RWPE2 (cell line): ENCODE data around the gene RHO.
"Not testable (repeated sequence)": the region's sequence is repeated elsewhere in the genome, so short reads cannot be mapped to it uniquely, and the experiment has no call there.

Experiments used
- ATAC-seq: fragments of 200-7000 bp; cut with Tn5 transposase; 3 replicates; pipeline ENCODE4 v1.9.1; 2021; ENCODE audit warnings: low read depth
- DNase-seq: peaks from one replicate; pipeline ENCODE4 v3.0.0-alpha.2; 2020; ENCODE audit warnings: low spot score
- H3K27ac ChIP-seq: fragments of 450-650 bp; 2 replicates; pipeline ENCODE4 v1.5.1; 2017; ENCODE audit warnings: mild to moderate bottlenecking; ENCODE audit not compliant: poor library complexity, severe bottlenecking
- H3K27me3 ChIP-seq: fragments of 250-450 bp; sonication (Bioruptor Pico); 2 replicates; pipeline ENCODE4 v1.5.1; 2021; ENCODE audit warnings: mild to moderate bottlenecking, moderate library complexity; ENCODE audit not compliant: insufficient read depth, poor library complexity, severe bottlenecking
- H3K36me3 ChIP-seq: fragments of 250-450 bp; sonication (Bioruptor Pico); 2 replicates; pipeline ENCODE4 v1.5.1; 2020; ENCODE audit warnings: low read depth, mild to moderate bottlenecking, moderate library complexity
- H3K4me1 ChIP-seq: fragments of 250-450 bp; sonication (Bioruptor Pico); 2 replicates; pipeline ENCODE4 v1.5.1; 2021; ENCODE audit warnings: mild to moderate bottlenecking, moderate library complexity; ENCODE audit not compliant: insufficient read depth, poor library complexity, severe bottlenecking
- H3K4me3 ChIP-seq: fragments of 250-450 bp; sonication (Bioruptor Pico); 2 replicates; pipeline ENCODE4 v1.5.1; 2021; ENCODE audit warnings: mild to moderate bottlenecking, moderate library complexity; ENCODE audit not compliant: severe bottlenecking
- H3K9me3 ChIP-seq: fragments of 250-450 bp; sonication (Bioruptor Pico); 2 replicates; pipeline ENCODE4 v1.5.1; 2021; ENCODE audit warnings: mild to moderate bottlenecking, moderate library complexity; ENCODE audit not compliant: severe bottlenecking
- CTCF ChIP-seq: fragments of 450-650 bp; IDR thresholded peaks from one replicate; pipeline ENCODE4 v1.5.1; 2017; ENCODE audit warnings: mild to moderate bottlenecking, moderate library complexity; ENCODE audit not compliant: poor library complexity, severe bottlenecking

The RHO gene

GRCh38 chr3:129490273-129490675, 38.2 kb upstream of the RHO start:
- Histone ChIP-seq H3K9me3 (no peaks in the 10 kb centered on the region), H3K36me3 (peaks cover under 1% of the 10 kb centered on the region; the same call in 1 of the 2 replicates), H3K27me3 (no peaks in the 10 kb centered on the region), H3K27ac (no peak overlapping the region), H3K4me1 (peaks cover 21% of the 10 kb centered on the region), H3K4me3 (no peak overlapping the region)
- ATAC-seq (peak; percentile 69), DNase-seq (no peak)
- peak; percentile 87 for TF ChIP-seq CTCF

GRCh38 chr3:129491077-129491476, 37.4 kb upstream of the RHO start:
- not testable (repeated sequence) for H3K36me3 ChIP-seq, DNase-seq
- H3K4me1 ChIP-seq = peaks cover 19% of the 10 kb centered on the region

GRCh38 chr3:129491794-129492193, 36.6 kb upstream of the RHO start:
- H3K27ac ChIP-seq = no peak overlapping the region

More at GRCh38 chr3:129491077-129491476, 37.4 kb upstream of the RHO start:
- H3K9me3 ChIP-seq, H3K27ac ChIP-seq, H3K4me3 ChIP-seq, ATAC-seq, H3K27me3 ChIP-seq: not testable (repeated sequence)

GRCh38 chr3:129492691-129493090, 35.7 kb upstream of the RHO start:
- no peak for ATAC-seq
- H3K36me3 ChIP-seq = peaks cover 5% of the 10 kb centered on the region

More at GRCh38 chr3:129491794-129492193, 36.6 kb upstream of the RHO start:
- DNase-seq (no peak), ATAC-seq (no peak)
- no peaks in the 10 kb centered on the region for H3K27me3 ChIP-seq
- no peak for TF ChIP-seq CTCF
- H3K9me3 ChIP-seq = no peaks in the 10 kb centered on the region
- H3K36me3 ChIP-seq = peaks cover 5% of the 10 kb centered on the region
- no peak overlapping the region for H3K4me3 ChIP-seq
- H3K4me1 ChIP-seq = peaks cover 12% of the 10 kb centered on the region

GRCh38 chr3:129493206-129493605, 35.2 kb upstream of the RHO start:
- H3K4me1 ChIP-seq = peaks cover 8% of the 10 kb centered on the region
- H3K27me3 ChIP-seq = no peaks in the 10 kb centered on the region
- H3K9me3 ChIP-seq = no peaks in the 10 kb centered on the region
- no peak overlapping the region for H3K4me3 ChIP-seq
- H3K27ac ChIP-seq = no peak overlapping the region
- peaks cover 5% of the 10 kb centered on the region for H3K36me3 ChIP-seq
- no peak for ATAC-seq
- TF ChIP-seq CTCF = no peak
- no peak for DNase-seq

More at GRCh38 chr3:129492691-129493090, 35.7 kb upstream of the RHO start:
- no peak overlapping the region for H3K27ac ChIP-seq
- no peak overlapping the region for H3K4me3 ChIP-seq
- H3K4me1 ChIP-seq = peaks cover 8% of the 10 kb centered on the region
- H3K9me3 ChIP-seq = no peaks in the 10 kb centered on the region
- H3K27me3 ChIP-seq = no peaks in the 10 kb centered on the region
- no peak for TF ChIP-seq CTCF
- DNase-seq = no peak

GRCh38 chr3:129494499-129494898, 33.9 kb upstream of the RHO start:
- H3K27ac ChIP-seq = peak overlapping the region; percentile 57
- DNase-seq, H3K9me3 ChIP-seq, H3K4me3 ChIP-seq, H3K27me3 ChIP-seq, ATAC-seq, H3K36me3 ChIP-seq, H3K4me1 ChIP-seq: not testable (repeated sequence)

GRCh38 chr3:129495006-129495639, 33.3 kb upstream of the RHO start:
- H3K4me1 ChIP-seq, H3K9me3 ChIP-seq, H3K36me3 ChIP-seq, DNase-seq, H3K27me3 ChIP-seq, H3K4me3 ChIP-seq: not testable (repeated sequence)
- peak; percentile 87 for ATAC-seq
- H3K27ac ChIP-seq = peak overlapping the region; percentile 57

- H3K4me1 ChIP-seq, DNase-seq, H3K27me3 ChIP-seq, H3K27ac ChIP-seq, H3K9me3 ChIP-seq, H3K4me3 ChIP-seq, H3K36me3 ChIP-seq, ATAC-seq: not testable (repeated sequence)
Measured at GRCh38 chr3:129497876-129498275, 30.6 kb upstream of the RHO start.
